ENCODE data around the gene PCGF5. TPM values are rescaled to one million over a fixed set of nuclear protein-coding genes. Genes with fewer than 3 reads are reported as not detected.
"Not testable (repeated sequence)": the region's sequence is repeated elsewhere in the genome, so short reads cannot be mapped to it uniquely, and the experiment has no call there.

PCGF5 gene
- total RNA-seq, 4 donors from 2014 or later, result 47.8 to 63.7 (median 55.0) TPM

GRCh38 chr10:91316486-91316885 is 96.0 kb downstream of the PCGF5 start:
- no peaks in the 10 kb centered on the region for H3K27me3 ChIP-seq
- H3K4me1 ChIP-seq, result no peaks in the 10 kb centered on the region
- DNase-seq, result no peak
- no peaks in the 10 kb centered on the region for H3K36me3 ChIP-seq
- no peak overlapping the region for H3K27ac ChIP-seq
- H3K9me3 ChIP-seq, result no peaks in the 10 kb centered on the region
- intact Hi-C loops (cut with DNase I), result no loop called here
- WGBS, 2 donors, result 72 to 84% methylated on average over 2 of the region's 2 CpGs
- H3K4me3 ChIP-seq (replicated peaks in 1 of 3), result no peak overlapping the region
- TF ChIP-seq CTCF (IDR thresholded peaks at IDR 0.05), result no peak
- no peak for TF ChIP-seq POLR2A (IDR thresholded peaks at IDR 0.05)

- H3K36me3 ChIP-seq, result no peaks in the 10 kb centered on the region
- no peaks in the 10 kb centered on the region for H3K27me3 ChIP-seq
- H3K4me3 ChIP-seq (replicated peaks in 1 of 3), result no peak overlapping the region
- H3K4me1 ChIP-seq, result no peaks in the 10 kb centered on the region
- no peak overlapping the region for H3K27ac ChIP-seq
- intact Hi-C loops (cut with DNase I), result no loop called here
- no peak for TF ChIP-seq CTCF (IDR thresholded peaks at IDR 0.05)
- no peak for TF ChIP-seq POLR2A (IDR thresholded peaks at IDR 0.05)
- DNase-seq, result no peak
- no peaks in the 10 kb centered on the region for H3K9me3 ChIP-seq
These were observed 97.1 kb downstream of the PCGF5 start for GRCh38 chr10:91317541-91317940.

- 86 to 91% methylated on average over 4 of the region's 4 CpGs for WGBS, 2 donors
These were observed 98.9 kb downstream of the PCGF5 start for GRCh38 chr10:91319336-91319735.

GRCh38 chr10:91323293-91323905 is 102.9 kb downstream of the PCGF5 start:
- DNase-seq; H3K27me3 ChIP-seq; H3K36me3 ChIP-seq; H3K4me3 ChIP-seq (replicated peaks in 1 of 3); intact Hi-C loops (cut with DNase I); H3K9me3 ChIP-seq; H3K27ac ChIP-seq; H3K4me1 ChIP-seq: not testable (repeated sequence)
- 97 to 99% methylated on average over 19 to 22 of the region's 44 CpGs for WGBS, 2 donors

More at GRCh38 chr10:91319336-91319735, 98.9 kb downstream of the PCGF5 start:
- Histone ChIP-seq H3K27ac (no peak overlapping the region), H3K36me3 (no peaks in the 10 kb centered on the region), H3K4me3 (replicated peaks in 1 of 3) (no peak overlapping the region), H3K4me1 (no peaks in the 10 kb centered on the region), H3K27me3 (no peaks in the 10 kb centered on the region), H3K9me3 (no peaks in the 10 kb centered on the region)
- no peak for TF ChIP-seq CTCF (IDR thresholded peaks at IDR 0.05)
- no peak for TF ChIP-seq POLR2A (IDR thresholded peaks at IDR 0.05)
- no peak for DNase-seq
- intact Hi-C loops (cut with DNase I), result no loop called here

- TF ChIP-seq CTCF (IDR thresholded peaks at IDR 0.05) (no peak), POLR2A (IDR thresholded peaks at IDR 0.05) (no peak)
- WGBS, 2 donors, result 78 to 94% methylated on average over 4 of the region's 4 CpGs
- no peak for DNase-seq
These were observed 108.0 kb downstream of the PCGF5 start for GRCh38 chr10:91328320-91328984.

More at GRCh38 chr10:91328320-91328984, 108.0 kb downstream of the PCGF5 start:
- no peaks in the 10 kb centered on the region for H3K27me3 ChIP-seq
- H3K4me3 ChIP-seq (replicated peaks in 1 of 3), result no peak overlapping the region
- no peaks in the 10 kb centered on the region for H3K36me3 ChIP-seq
- H3K4me1 ChIP-seq, result no peaks in the 10 kb centered on the region
- intact Hi-C loops (cut with DNase I), result no loop called here
- H3K9me3 ChIP-seq, result no peaks in the 10 kb centered on the region
- H3K27ac ChIP-seq, result no peak overlapping the region

Other genes with a start within 250 kb of the PCGF5 start
- 10 to 100 TPM; 16.0 to 25.2 (median 20.6) TPM for gene HECTD2, start 189.7 kb downstream of the PCGF5 start, total RNA-seq

All from thyroid gland (tissue), 4 donors.